ENCODE measurements around the gene VEZF1. TPM values are rescaled to one million over a fixed set of nuclear protein-coding genes. Genes with fewer than 3 reads are reported as not detected.

The VEZF1 gene
- total RNA-seq, 2 donors from 2014 or later, result 50.3 to 59.3 TPM

- H3K9ac ChIP-seq (ENCODE audit: extremely low read depth, low read length, poor library complexity, severe bottlenecking), result no peak overlapping the region
- H3K27ac ChIP-seq (ENCODE audit: low read depth, low read length), result no peak overlapping the region
- 85% methylated on average over 1 of the region's 1 CpG; no CpG with 5 or more reads in 1 of the 2 experiments for WGBS, 2 experiments (ENCODE audit: insufficient coverage in 1 of 2, insufficient read length in 1 of 2)
- DNase-seq, result no peak
- peaks cover 48% of the 10 kb centered on the region for H3K4me1 Mint-ChIP-seq
- peaks cover 10% of the 10 kb centered on the region for H3K4me1 ChIP-seq (ENCODE audit: control insufficient read depth, insufficient read depth, low read length)
- H3K36me3 Mint-ChIP-seq (ENCODE audit: low read depth), result peaks cover 52% of the 10 kb centered on the region
- TF ChIP-seq CTCF (conservative IDR thresholded peaks at IDR 0.05), result no peak
- H3K27me3 Mint-ChIP-seq (ENCODE audit: insufficient read depth), result no peaks in the 10 kb centered on the region
- H3K27me3 ChIP-seq (ENCODE audit: control insufficient read depth, insufficient read depth, low read length, poor library complexity, severe bottlenecking), result no peaks in the 10 kb centered on the region
- H3K4me3 Mint-ChIP-seq, result no peak overlapping the region
- peak overlapping the region; percentile 1 for H3K4me3 ChIP-seq (ENCODE audit: low read length)
- H3K9me3 Mint-ChIP-seq, result no peaks in the 10 kb centered on the region
- H3K36me3 ChIP-seq (ENCODE audit: control insufficient read depth, insufficient read depth, low read length), result peaks cover 61% of the 10 kb centered on the region
- H3K9me3 ChIP-seq (ENCODE audit: control insufficient read depth, low read length), result no peaks in the 10 kb centered on the region
- no peak overlapping the region for H3K27ac Mint-ChIP-seq
Measured at GRCh38 chr17:57983446-57983845, 4.6 kb downstream of the VEZF1 start.

GRCh38 chr17:57982452-57983170 is 5.4 kb downstream of the VEZF1 start:
- Mint-ChIP-seq H3K36me3 (ENCODE audit: low read depth) (peaks cover 60% of the 10 kb centered on the region), H3K4me3 (no peak overlapping the region)
- 95 to 96% methylated on average over 9 to 14 of the region's 14 CpGs for WGBS, 2 experiments (ENCODE audit: insufficient coverage in 1 of 2, insufficient read length in 1 of 2)

GRCh38 chr17:57980522-57980921 is 7.5 kb downstream of the VEZF1 start:
- Histone ChIP-seq H3K4me3 (ENCODE audit: low read length) (no peak overlapping the region), H3K9me3 (ENCODE audit: control insufficient read depth, low read length) (no peaks in the 10 kb centered on the region), H3K27ac (ENCODE audit: low read depth, low read length) (no peak overlapping the region), H3K27me3 (ENCODE audit: control insufficient read depth, insufficient read depth, low read length, poor library complexity, severe bottlenecking) (no peaks in the 10 kb centered on the region), H3K4me1 (ENCODE audit: control insufficient read depth, insufficient read depth, low read length) (peaks cover 9% of the 10 kb centered on the region), H3K36me3 (ENCODE audit: control insufficient read depth, insufficient read depth, low read length) (peaks cover 88% of the 10 kb centered on the region), H3K9ac (ENCODE audit: extremely low read depth, low read length, poor library complexity, severe bottlenecking) (no peak overlapping the region)
- H3K36me3 Mint-ChIP-seq (ENCODE audit: low read depth), result peaks cover 79% of the 10 kb centered on the region
- no peaks in the 10 kb centered on the region for H3K27me3 Mint-ChIP-seq (ENCODE audit: insufficient read depth)
- H3K4me1 Mint-ChIP-seq, result peaks cover 52% of the 10 kb centered on the region
- 94% methylated on average over 3 to 4 of the region's 4 CpGs for WGBS, 2 experiments (ENCODE audit: insufficient coverage in 1 of 2, insufficient read length in 1 of 2)
- DNase-seq, result no peak
- TF ChIP-seq CTCF (conservative IDR thresholded peaks at IDR 0.05), result no peak
- H3K9me3 Mint-ChIP-seq, result no peaks in the 10 kb centered on the region
- H3K27ac Mint-ChIP-seq, result no peak overlapping the region
- H3K4me3 Mint-ChIP-seq, result no peak overlapping the region

More at GRCh38 chr17:57982452-57983170, 5.4 kb downstream of the VEZF1 start:
- peaks cover 69% of the 10 kb centered on the region for H3K36me3 ChIP-seq (ENCODE audit: control insufficient read depth, insufficient read depth, low read length)
- DNase-seq, result no peak
- H3K4me1 Mint-ChIP-seq, result peaks cover 48% of the 10 kb centered on the region
- no peak for TF ChIP-seq CTCF (conservative IDR thresholded peaks at IDR 0.05)
- no peak overlapping the region for H3K4me3 ChIP-seq (ENCODE audit: low read length)
- no peaks in the 10 kb centered on the region for H3K27me3 Mint-ChIP-seq (ENCODE audit: insufficient read depth)
- H3K4me1 ChIP-seq (ENCODE audit: control insufficient read depth, insufficient read depth, low read length), result peaks cover 10% of the 10 kb centered on the region
- H3K9me3 ChIP-seq (ENCODE audit: control insufficient read depth, low read length), result no peaks in the 10 kb centered on the region
- no peak overlapping the region for H3K27ac ChIP-seq (ENCODE audit: low read depth, low read length)
- H3K9me3 Mint-ChIP-seq, result no peaks in the 10 kb centered on the region
- H3K9ac ChIP-seq (ENCODE audit: extremely low read depth, low read length, poor library complexity, severe bottlenecking), result no peak overlapping the region
- H3K27ac Mint-ChIP-seq, result no peak overlapping the region
- no peaks in the 10 kb centered on the region for H3K27me3 ChIP-seq (ENCODE audit: control insufficient read depth, insufficient read depth, low read length, poor library complexity, severe bottlenecking)

Measured in endodermal cell (in vitro differentiated cells).